Erythroblast (primary cell): ENCODE data around the gene NCAPD3.

Experiments
- DNase-seq, 2 experiments: peaks; one replicate each; lab custom pipeline; 2025; lab: John Stamatoyannopoulos, UW
- GATA1 ChIP-seq: IDR thresholded peaks from 2 replicates; pipeline ENCODE4 v1.6.1; 2011; ENCODE audit warnings: low read depth, mild to moderate bottlenecking, control low read depth, low read length, moderate library complexity
- POLR2A ChIP-seq: IDR thresholded peaks from 2 replicates; pipeline ENCODE4 v1.6.1; 2011; ENCODE audit warnings: mild to moderate bottlenecking, low read length

Gene NCAPD3

DNA sequence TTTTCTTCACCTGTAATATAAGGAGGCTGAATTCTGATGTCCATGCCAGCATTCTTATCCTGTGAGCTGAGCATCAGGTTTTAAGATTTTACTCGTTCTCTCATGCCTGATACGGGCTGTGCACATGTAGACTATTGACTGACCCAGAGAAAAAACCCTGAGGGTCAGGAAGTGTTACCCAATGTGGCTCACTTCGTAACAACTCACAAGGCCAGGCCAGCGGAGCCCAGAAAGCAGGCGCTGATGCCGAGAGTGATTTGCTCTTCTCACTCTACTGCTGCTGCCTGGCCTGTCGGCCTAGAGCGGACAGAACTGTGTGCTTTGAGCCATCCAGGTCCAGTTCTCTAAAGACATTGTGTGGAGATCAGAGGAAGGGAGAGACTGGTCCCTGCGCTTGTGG is 18.6 kb upstream of the NCAPD3 start:
- no peak for DNase-seq

DNA sequence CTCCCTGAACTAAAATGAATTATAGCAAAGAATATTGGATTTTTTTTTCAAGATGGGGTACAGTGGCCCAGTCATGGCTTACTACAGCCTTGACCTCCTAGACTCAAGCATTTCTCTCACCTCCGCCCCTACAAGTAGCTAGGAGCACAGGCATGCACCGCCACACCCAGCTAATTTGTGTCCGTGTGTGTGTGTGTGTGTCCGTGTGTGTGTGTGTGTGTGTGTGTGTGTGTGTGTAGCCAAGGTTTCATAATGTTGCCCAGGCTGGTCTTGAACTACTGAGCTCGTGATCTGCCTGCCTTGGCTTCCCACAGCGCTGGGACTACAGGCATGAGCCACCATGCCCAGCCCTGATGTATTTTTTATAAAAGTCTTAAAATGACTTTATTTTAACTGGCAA is 16.8 kb upstream of the NCAPD3 start:
- no peak for TF ChIP-seq GATA1
- no peak for TF ChIP-seq POLR2A
- DNase-seq = no peak

More for the DNA sequence above, 18.6 kb upstream of the NCAPD3 start:
- TF ChIP-seq GATA1 = no peak
- no peak for TF ChIP-seq POLR2A

DNA sequence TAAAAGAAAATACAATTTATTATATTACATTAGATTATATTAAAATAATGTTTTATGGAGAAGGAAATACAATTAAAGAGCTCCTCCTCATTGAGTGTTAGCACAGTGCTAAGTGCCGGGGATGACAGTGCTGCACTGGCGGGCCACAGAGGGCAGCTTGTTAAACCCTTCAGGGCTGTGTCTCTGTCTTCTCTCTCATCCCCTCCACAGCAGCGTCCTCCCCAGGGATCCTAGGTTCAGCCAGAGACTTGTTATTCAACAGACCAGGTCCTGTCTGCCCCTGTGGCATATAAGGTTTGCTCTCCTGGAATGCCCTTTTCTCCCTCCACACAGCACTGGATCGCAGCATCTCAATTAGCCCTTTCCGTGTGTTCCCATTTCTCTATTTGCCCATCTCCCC is 15.2 kb upstream of the NCAPD3 start:
- TF ChIP-seq POLR2A (no peak), GATA1 (no peak)
- DNase-seq = no peak

DNA sequence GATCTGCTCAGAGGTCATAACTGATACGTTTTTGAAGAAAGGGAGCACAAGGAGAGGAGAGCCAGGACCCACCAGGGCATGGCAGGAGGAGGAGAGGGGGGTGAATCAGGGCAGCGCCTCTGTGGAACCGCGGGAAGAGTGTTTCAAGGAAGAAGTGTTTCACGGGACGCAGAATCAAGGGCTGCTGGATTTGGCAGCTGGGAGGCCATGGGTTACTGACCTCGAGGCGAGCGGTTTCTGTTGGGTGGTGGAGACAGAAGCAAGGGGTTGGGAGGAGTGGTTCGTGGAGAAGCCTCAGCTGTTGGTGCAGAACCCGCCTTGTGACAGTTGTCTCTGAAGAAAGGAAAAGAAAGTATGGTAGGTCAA is 13.8 kb upstream of the NCAPD3 start:
- no peak for TF ChIP-seq GATA1
- DNase-seq = no peak

DNA sequence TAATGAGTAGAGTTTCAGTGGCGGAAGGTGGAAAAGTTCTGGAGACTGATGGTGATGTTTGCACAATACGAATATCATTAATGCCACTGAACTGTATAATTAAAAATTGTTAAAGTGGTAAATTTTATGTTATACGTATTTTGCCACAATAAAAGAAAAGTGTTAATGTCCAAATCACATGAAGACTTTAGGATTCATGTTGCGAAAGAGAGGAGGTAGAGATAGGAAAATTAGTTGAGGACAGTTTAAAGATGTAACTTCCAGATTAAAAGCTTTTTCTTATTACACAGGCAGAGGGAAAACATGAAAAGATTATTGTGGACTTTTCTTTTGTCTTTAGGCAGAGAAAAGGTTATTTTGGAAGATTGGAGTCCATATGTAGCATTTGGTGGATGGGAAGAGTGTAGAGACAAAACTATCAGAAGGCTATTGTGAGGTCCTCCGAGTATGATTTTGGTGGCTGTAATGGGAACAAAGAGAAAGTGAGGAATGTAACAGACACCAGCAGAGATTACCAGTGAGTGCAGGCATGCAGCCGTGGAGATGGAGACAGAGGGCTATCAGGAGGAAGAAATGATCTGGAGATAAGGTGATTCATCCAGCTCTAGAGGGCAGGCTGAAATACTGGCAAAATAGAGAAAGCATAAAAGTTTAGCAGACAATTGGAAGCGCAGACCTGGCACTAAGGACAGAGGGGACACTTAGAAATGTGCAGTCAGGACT is 13.2 kb upstream of the NCAPD3 start:
- no peak for TF ChIP-seq GATA1
- peak in 1 of 2 experiments; percentile 7 for DNase-seq

DNA sequence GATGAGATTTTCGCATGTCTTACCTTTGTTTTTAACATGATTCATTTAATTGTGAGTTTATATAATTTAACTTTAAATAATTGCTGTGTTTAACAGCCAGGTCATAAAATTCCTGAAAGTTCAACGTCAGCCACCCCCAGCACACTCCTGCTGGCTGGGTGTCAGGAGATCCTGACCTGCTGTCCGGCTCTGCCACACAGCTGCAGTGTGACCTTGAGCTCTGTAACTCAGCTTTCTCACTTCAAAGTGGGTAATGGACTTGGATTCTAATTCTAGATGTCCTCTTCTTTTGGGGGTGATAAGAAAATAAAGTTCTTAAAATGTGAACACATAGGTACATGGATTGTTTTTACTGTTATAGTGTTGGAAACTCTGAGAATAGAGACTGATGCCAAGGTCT is 11.6 kb upstream of the NCAPD3 start:
- no peak for TF ChIP-seq GATA1
- TF ChIP-seq POLR2A = no peak
- no peak for DNase-seq

DNA sequence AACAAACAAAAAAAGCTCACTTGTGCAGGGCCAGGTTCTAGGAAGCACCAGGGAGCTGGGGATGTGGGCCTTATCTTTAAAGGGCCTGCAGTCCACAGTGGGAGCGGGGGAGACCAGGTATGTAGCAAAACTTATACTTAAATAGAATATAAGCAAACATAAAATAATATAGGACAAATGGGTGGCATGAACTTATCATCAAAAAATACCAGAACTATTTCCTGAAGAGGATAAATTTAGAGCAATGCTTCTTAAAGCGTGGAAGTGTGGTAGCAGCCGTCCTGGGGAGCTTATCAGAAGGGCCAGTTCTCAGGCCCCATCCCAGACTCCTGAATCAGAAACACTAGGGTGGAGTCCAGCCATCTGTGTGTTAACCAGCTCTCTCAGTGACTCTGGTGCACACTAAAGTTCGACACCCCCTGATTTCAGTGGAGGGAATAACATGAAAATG is 10.0 kb upstream of the NCAPD3 start:
- no peak for TF ChIP-seq GATA1
- no peak for TF ChIP-seq POLR2A
- peak; percentile 69 to 75 for DNase-seq

DNA sequence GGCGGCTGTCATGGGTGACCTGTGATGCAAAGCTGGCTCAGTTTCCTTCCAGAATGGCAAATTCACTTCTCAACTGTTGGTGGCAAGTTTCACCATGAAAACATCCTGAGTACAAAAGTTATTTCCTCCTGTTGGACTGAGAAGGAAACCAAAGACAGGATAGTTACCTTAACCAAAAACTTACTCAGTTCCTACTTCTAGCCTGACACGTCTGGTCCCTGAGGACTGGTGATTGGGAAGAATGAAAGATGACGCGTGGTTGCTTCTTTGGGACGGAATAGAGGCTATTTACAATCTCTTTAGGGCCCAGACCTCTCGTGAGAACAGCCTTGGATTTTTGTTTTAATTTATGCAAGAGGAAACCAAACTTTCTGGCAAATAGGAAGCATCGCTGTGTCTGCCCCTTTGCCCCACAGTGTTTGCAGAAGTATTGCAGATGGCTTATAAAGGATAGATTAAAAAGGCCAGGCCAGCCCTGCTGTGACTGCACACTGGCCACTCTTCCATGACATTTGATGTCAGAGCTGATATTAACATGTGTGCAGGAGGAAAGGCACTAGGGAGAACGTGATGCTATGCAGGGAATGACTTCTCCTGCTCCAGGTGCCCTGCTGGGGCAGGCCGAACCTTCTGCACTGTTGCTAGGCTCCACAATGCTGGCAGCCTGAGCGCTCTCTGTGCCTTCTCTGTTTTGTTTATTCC is 8.3 kb upstream of the NCAPD3 start:
- DNase-seq = no peak
- TF ChIP-seq POLR2A = no peak
- TF ChIP-seq GATA1 = no peak

DNA sequence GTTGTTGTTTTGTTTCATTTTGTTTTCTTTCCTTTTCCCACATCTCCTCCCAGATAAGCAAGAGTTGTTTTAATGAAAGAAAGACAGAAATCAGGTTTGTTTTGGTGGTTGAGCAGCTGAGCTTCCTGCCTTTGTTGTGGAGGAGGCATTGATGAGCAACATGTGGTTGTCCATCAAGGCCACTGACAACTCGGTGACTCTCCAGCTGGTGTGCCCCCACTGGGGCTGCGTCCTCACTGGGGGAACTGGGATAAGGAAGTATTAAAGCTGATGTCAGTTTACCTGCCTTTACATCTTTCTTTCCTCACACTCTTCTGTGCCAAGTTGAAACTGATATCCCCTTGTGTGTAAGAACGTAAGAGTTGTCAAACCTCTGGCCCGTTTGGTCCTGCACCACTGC is 6.6 kb upstream of the NCAPD3 start:
- no peak for DNase-seq
- TF ChIP-seq POLR2A (no peak), GATA1 (no peak)

DNA sequence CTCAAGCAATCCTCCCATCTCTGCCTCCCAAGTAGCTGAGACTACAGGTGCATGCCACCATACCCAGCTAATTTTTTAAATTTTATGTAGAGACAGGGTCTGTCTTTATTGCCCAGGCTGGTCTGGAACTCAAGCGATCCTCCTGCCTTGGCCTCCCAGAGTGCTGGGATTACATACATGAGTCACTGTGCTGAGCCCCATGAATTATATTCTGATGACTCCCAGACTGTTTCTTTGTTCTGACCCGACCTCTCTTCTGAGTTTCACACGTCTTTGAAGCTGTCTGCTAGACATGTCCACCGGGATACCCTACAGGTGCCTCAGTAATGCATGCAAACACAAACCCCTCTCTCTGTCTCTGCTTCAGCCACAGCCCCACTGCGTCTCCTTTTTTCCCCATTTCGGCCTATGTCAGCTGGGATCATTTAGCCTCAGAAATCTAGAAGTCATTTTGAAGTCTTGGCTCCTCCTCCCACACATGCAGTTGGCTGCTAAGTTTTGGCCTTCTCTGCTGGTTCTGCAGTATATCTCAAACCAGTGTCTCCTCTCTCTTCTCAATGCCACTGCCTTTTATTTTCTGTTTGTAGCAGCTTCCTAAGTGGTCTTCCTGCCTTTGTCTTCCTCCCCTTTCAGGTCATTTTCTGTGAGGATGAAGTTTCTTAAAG is 5.5 kb upstream of the NCAPD3 start:
- TF ChIP-seq GATA1 (no peak), POLR2A (no peak)
- no peak for DNase-seq

DNA sequence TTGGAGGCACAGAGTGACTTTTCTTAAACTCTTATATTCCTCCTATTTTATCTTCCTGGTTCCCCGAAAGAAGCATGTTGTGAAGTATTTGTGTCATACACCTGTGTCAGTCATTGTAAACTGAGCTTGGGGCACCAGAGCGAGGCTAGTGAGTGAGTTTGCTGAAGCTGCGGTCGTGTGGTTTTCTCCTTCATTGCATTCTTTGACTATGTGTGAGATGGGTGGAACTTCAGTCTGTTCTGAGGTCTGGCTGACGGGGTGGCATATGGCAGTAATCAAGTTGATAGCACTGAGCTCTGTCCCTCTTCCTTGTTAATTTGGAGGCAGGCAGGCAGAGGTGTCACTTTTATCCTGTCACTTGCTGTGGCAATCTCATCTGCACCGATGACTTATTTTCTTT is 4.9 kb upstream of the NCAPD3 start:
- TF ChIP-seq POLR2A (no peak), GATA1 (no peak)
- DNase-seq = no peak

DNA sequence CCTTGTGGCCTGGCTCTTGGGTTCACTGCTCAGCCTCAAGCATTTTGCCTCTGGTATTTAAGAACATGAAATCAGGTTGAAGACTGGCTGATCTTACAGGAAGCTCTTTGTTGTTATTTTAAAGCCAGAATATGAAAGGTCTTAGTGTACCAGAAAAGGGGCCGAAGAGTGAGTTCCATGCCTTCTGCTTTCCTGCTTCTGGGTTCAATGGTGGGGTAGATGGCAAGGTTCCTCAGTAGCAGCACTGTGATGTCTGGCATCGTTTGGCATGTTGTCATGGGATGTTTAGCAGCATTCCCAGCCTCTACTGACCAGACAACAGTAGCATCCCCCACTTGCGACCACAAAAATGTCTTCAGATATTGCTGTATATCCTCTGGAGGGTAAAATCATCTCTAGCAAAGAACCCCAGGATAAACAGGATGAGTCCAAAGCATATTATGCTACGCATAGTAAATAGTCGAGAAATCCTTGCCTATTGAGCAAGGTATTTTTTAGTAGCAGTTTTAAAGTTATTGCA is 3.1 kb upstream of the NCAPD3 start:
- DNase-seq = no peak
- TF ChIP-seq GATA1 = no peak
- no peak for TF ChIP-seq POLR2A

DNA sequence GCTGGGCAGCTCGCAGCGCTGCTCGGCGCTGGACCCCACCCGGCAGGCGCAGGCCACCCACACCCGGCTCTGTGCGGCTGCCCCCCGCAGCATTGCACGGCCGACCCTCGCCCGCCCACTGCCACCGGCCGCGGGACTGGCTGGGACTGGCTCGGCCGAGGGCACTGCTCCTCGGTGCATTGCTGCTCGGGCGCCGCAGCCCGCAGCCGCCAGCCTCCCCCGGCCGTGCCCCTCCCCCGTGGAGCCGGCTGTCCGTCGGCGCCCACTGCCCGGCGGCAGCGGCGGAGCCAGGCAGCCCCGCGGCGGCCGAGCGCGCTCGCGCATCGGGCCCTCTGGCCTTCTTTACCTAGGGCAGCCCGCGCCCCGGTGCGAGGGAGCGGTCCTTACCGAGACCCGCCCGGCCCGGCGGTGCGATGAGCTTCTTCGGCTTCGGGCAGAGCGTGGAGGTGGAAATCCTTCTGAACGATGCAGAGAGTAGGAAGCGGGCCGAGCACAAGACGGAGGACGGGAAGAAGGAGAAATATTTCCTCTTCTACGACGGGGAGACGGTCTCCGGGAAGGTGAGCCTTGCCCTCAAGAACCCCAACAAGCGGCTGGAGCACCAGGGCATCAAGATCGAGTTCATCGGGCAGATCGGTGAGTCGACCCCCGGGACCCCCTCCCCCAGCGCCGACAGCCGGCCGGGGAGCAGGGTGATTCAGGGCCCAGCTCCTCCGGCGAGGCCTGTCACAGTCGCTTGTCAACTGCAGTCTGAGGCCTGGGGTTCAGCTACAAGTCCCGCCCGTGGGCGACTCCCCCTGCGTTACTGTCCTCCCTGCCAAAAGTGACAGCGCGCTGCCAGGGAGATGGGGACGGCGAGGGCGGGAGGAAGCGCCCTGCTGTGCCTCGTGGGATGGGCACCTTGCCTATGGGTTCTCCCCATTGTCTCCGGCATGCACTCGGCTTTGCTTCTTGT is 1.2 kb upstream of the NCAPD3 start:
- no peak for TF ChIP-seq GATA1
- TF ChIP-seq POLR2A = peak; percentile 62
- peak; percentile 85 to 86 for DNase-seq

DNA sequence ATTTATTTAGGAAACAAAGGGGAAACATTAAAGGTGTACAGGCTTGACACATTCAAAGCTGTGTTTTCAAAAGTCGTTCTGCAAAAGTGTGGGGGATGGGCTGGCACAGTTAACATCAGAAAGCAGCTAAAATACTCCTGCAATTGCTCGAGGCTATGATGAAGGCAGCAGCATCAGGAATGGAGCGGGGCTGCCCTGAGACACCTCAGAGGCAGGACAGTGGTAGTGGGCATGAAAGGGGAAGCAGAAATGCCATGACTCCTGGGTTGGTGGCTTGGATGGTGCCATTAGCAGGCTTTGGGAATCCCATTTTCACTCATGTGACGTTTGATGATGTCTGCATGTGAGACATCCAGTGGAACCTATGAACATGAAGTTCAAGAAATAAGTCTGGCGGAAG is 646 bp downstream of the NCAPD3 start:
- DNase-seq = peak; percentile 41 to 62

More for the DNA sequence above, 646 bp downstream of the NCAPD3 start:
- TF ChIP-seq POLR2A (no peak), GATA1 (no peak)
